HG03521 (cell line): ENCODE data around the gene MYO9A.

ENCODE experiments used
- ATAC-seq: cut with Tn5 transposase; IDR thresholded peaks from one replicate; pipeline ENCODE4 v1.9.1; 2021; ENCODE audit warnings: mild to moderate bottlenecking, moderate library complexity; ENCODE audit not compliant: unreplicated experiment

MYO9A gene

GRCh38 chr15:72118017-72118978 is at the start of gene MYO9A, which contains the start of gene SENP8:
Gene MYO9A (minus strand): TSS chr15:72118150. CDS start chr15:72046563, 71,587 bp downstream.
Gene SENP8 (plus strand): TSS chr15:72118403. CDS start chr15:72139624, 21,221 bp downstream.
- peak; percentile 73 for ATAC-seq

GRCh38 chr15:72167445-72167844 is 49.5 kb upstream of the MYO9A start:
- no peak for ATAC-seq

- no peak for ATAC-seq
Measured at GRCh38 chr15:72166716-72167417, 48.9 kb upstream of the MYO9A start.

- ATAC-seq: no peak
Measured at GRCh38 chr15:72163719-72164118, 45.8 kb upstream of the MYO9A start.

- no peak for ATAC-seq
Measured at GRCh38 chr15:72162569-72162968, 44.6 kb upstream of the MYO9A start.

- ATAC-seq: no peak
Measured at GRCh38 chr15:72161361-72162132, 43.6 kb upstream of the MYO9A start.

- ATAC-seq: no peak
Measured at GRCh38 chr15:72160696-72161245, 42.8 kb upstream of the MYO9A start.

GRCh38 chr15:72156928-72157327 is 39.0 kb upstream of the MYO9A start:
- no peak for ATAC-seq

- ATAC-seq: peak; percentile 62
Measured at GRCh38 chr15:72155635-72156616, 38.0 kb upstream of the MYO9A start.

- no peak for ATAC-seq
Measured at GRCh38 chr15:72155003-72155621, 37.2 kb upstream of the MYO9A start.

- ATAC-seq: no peak
Measured at GRCh38 chr15:72154316-72154715, 36.4 kb upstream of the MYO9A start.

- no peak for ATAC-seq
Measured at GRCh38 chr15:72153269-72154000, 35.5 kb upstream of the MYO9A start.

- ATAC-seq: no peak
Measured at GRCh38 chr15:72147418-72147817, 29.5 kb upstream of the MYO9A start.

- no peak for ATAC-seq
Measured at GRCh38 chr15:72146934-72147333, 29.0 kb upstream of the MYO9A start.

GRCh38 chr15:72146221-72146620 is 28.3 kb upstream of the MYO9A start:
- ATAC-seq: no peak

GRCh38 chr15:72141171-72142084 is 23.5 kb upstream of the MYO9A start:
- peak; percentile 99 for ATAC-seq

- no peak for ATAC-seq
Measured at GRCh38 chr15:72140088-72140487, 22.1 kb upstream of the MYO9A start.
